CD4-positive, alpha-beta T cell treated with Interferon alpha-2 for 1 hour (primary cell): ENCODE measurements around the gene PLTP.
A peak's percentile ranks its signal among the peaks of the same experiment; 100 is the strongest.
"Not testable (repeated sequence)": the region's sequence is repeated elsewhere in the genome, so short reads cannot be mapped to it uniquely, and the experiment has no call there.

Experiments used
- DNase-seq, 2 donors: peaks; one replicate each; pipeline ENCODE4 v3.0.0-alpha.2; 2020 to 2022

PLTP gene

GRCh38 chr20:45919542-45920399 is 7.8 kb upstream of the PLTP start:
- DNase-seq, result no peak

GRCh38 chr20:45918779-45919537 is 7.0 kb upstream of the PLTP start:
- DNase-seq, result no peak

GRCh38 chr20:45918182-45918737 is 6.3 kb upstream of the PLTP start:
- no peak for DNase-seq

GRCh38 chr20:45917790-45918141 is 5.8 kb upstream of the PLTP start:
- DNase-seq, result no peak

- DNase-seq, result no peak
Observed at GRCh38 chr20:45913116-45913515, 1.2 kb upstream of the PLTP start.

GRCh38 chr20:45912344-45912682 is 358 bp upstream of the PLTP start:
- DNase-seq, result no peak

GRCh38 chr20:45910670-45911485 is 1.1 kb downstream of the PLTP start:
- peak; percentile 93 to 95 for DNase-seq

- no peak for DNase-seq
Observed at GRCh38 chr20:45909817-45910669, 1.9 kb downstream of the PLTP start.

GRCh38 chr20:45909336-45909808 is 2.6 kb downstream of the PLTP start:
- DNase-seq, result no peak

- no peak for DNase-seq
Observed at GRCh38 chr20:45908084-45908483, 3.9 kb downstream of the PLTP start.

GRCh38 chr20:45907219-45907948 is 4.6 kb downstream of the PLTP start:
- DNase-seq, result no peak

GRCh38 chr20:45905505-45906079 is 6.4 kb downstream of the PLTP start:
- no peak for DNase-seq

GRCh38 chr20:45904583-45905504 is 7.1 kb downstream of the PLTP start:
- no peak for DNase-seq

GRCh38 chr20:45902199-45902701 is 9.7 kb downstream of the PLTP start:
- no peak for DNase-seq

- not testable (repeated sequence) for DNase-seq
Observed at GRCh38 chr20:45901332-45901731, 10.6 kb downstream of the PLTP start.

GRCh38 chr20:45899046-45899835 is 12.7 kb downstream of the PLTP start:
- no peak for DNase-seq

- no peak for DNase-seq
Observed at GRCh38 chr20:45898285-45898684, 13.7 kb downstream of the PLTP start.

- no peak for DNase-seq
Observed at GRCh38 chr20:45897692-45898091, 14.3 kb downstream of the PLTP start.

- DNase-seq, result no peak
Observed at GRCh38 chr20:45897289-45897688, 14.7 kb downstream of the PLTP start.
